Neutrophil (primary cell): ENCODE results near the gene FOXC1.

Source experiments
- H3K27ac ChIP-seq: fragments of 200-600 bp; sonication (generic); 2 replicates; pipeline ENCODE4 v1.5.1; 2016; ENCODE audit warnings: mild to moderate bottlenecking, moderate library complexity
- H3K27me3 ChIP-seq: fragments of 200-600 bp; sonication (generic); 2 replicates; pipeline ENCODE4 v1.6.0; 2016; ENCODE audit warnings: mild to moderate bottlenecking
- H3K36me3 ChIP-seq: fragments of 200-600 bp; sonication (generic); 2 replicates; pipeline ENCODE4 v1.5.1; 2017
- H3K4me1 ChIP-seq, 2 experiments: fragments of 200-600 bp in 1 of 2; sonication (generic) in 1 of 2; 1 replicate in 1 of 2; 2 replicates in 1 of 2; pipeline versions ENCODE4 v1.5.1 to v1.6.1; 2013 to 2016; ENCODE audit warnings: low read depth in 1 of 2, low read length in 1 of 2, mild to moderate bottlenecking in 1 of 2, moderate library complexity in 1 of 2; ENCODE audit not compliant: control insufficient read depth in 1 of 2, insufficient read depth in 1 of 2
- H3K4me3 ChIP-seq, 2 experiments: fragments of 200-600 bp in 1 of 2; sonication (generic) in 1 of 2; 1 replicate in 1 of 2; 2 replicates in 1 of 2; pipeline ENCODE4 v1.5.1; 2013 to 2016; ENCODE audit warnings: low read depth in 1 of 2, low read length in 1 of 2, mild to moderate bottlenecking in 1 of 2, moderate library complexity in 1 of 2
- H3K9me3 ChIP-seq: fragments of 200-600 bp; sonication (generic); 2 replicates; pipeline ENCODE4 v1.5.1; 2016
- CTCF ChIP-seq: fragments of 200-600 bp; sonication (generic); IDR thresholded peaks from 2 replicates; pipeline ENCODE4 v1.5.1; 2016; ENCODE audit warnings: antibody characterized with exemption

Gene FOXC1

GRCh38 chr6:1612299-1612973 is 2.7 kb downstream of the FOXC1 start:
- peaks cover 99% of the 10 kb centered on the region for H3K27me3 ChIP-seq
- peaks cover 49 to 65% of the 10 kb centered on the region in 2 experiments for H3K4me1 ChIP-seq
- H3K4me3 ChIP-seq: peak overlapping the region; percentile 51 to 58
- no peak for TF ChIP-seq CTCF
- no peaks in the 10 kb centered on the region for H3K9me3 ChIP-seq
- no peak overlapping the region for H3K27ac ChIP-seq
- no peaks in the 10 kb centered on the region for H3K36me3 ChIP-seq

- TF ChIP-seq CTCF: no peak
- no peaks in the 10 kb centered on the region for H3K9me3 ChIP-seq
- H3K27me3 ChIP-seq: peaks cover 99% of the 10 kb centered on the region
- H3K27ac ChIP-seq: no peak overlapping the region
- H3K4me1 ChIP-seq: peaks cover 44 to 60% of the 10 kb centered on the region in 2 experiments
- H3K36me3 ChIP-seq: no peaks in the 10 kb centered on the region
- no peak overlapping the region for H3K4me3 ChIP-seq
Observed at GRCh38 chr6:1612974-1613306, 3.2 kb downstream of the FOXC1 start.

- Histone ChIP-seq H3K27me3 (peaks cover 99% of the 10 kb centered on the region), H3K36me3 (no peaks in the 10 kb centered on the region), H3K9me3 (no peaks in the 10 kb centered on the region), H3K4me1 (peaks cover 40 to 57% of the 10 kb centered on the region in 2 experiments), H3K4me3 (peak overlapping the region in 1 of 2 experiments; percentile 55), H3K27ac (no peak overlapping the region)
- no peak for TF ChIP-seq CTCF
Observed at GRCh38 chr6:1613346-1613687, 3.6 kb downstream of the FOXC1 start.

GRCh38 chr6:1613688-1614447 is 4.2 kb downstream of the FOXC1 start:
- Histone ChIP-seq H3K27me3 (peaks cover 99% of the 10 kb centered on the region), H3K4me3 (peak overlapping the region; percentile 32 to 55), H3K9me3 (no peaks in the 10 kb centered on the region), H3K27ac (no peak overlapping the region), H3K4me1 (peaks cover 35 to 51% of the 10 kb centered on the region in 2 experiments), H3K36me3 (no peaks in the 10 kb centered on the region)
- no peak for TF ChIP-seq CTCF

- Histone ChIP-seq H3K9me3 (no peaks in the 10 kb centered on the region), H3K27ac (no peak overlapping the region), H3K4me1 (peaks cover 30 to 51% of the 10 kb centered on the region in 2 experiments), H3K4me3 (peak overlapping the region; percentile 32 to 55), H3K36me3 (no peaks in the 10 kb centered on the region), H3K27me3 (peaks cover 100% of the 10 kb centered on the region)
- TF ChIP-seq CTCF: no peak
Observed at GRCh38 chr6:1614448-1615150, 4.9 kb downstream of the FOXC1 start.
